ENCODE data around the gene CAPN10.

The CAPN10 gene

GRCh38 chr2:240571314-240571973, 15.1 kb upstream of the CAPN10 start:
- H3K4me2 ChIP-seq (ENCODE audit: insufficient read depth, low read length): no peak overlapping the region
- H3K9me3 ChIP-seq (ENCODE audit: insufficient read depth, low read length, severe bottlenecking): no peaks in the 10 kb centered on the region
- H3K4me1 ChIP-seq (ENCODE audit: insufficient read depth, low read length): peaks cover 37% of the 10 kb centered on the region
- TF ChIP-seq CTCF (IDR thresholded peaks at IDR 0.05; ENCODE audit: borderline replicate concordance, extremely low read depth, low read length, poor library complexity, severe bottlenecking) (no peak), EZH2 (IDR thresholded peaks at IDR 0.05; ENCODE audit: borderline replicate concordance, low read depth, low read length, severe bottlenecking) (no peak)
- no peak for DNase-seq
- H2AFZ ChIP-seq (ENCODE audit: low read depth, low read length): no peak overlapping the region
- H3K79me2 ChIP-seq (ENCODE audit: insufficient read depth, low read length): peaks cover 52% of the 10 kb centered on the region
- H4K20me1 ChIP-seq (ENCODE audit: insufficient read depth, low read length): peaks cover 59% of the 10 kb centered on the region
- H3K9ac ChIP-seq (ENCODE audit: low read depth, low read length): no peak overlapping the region
- ATAC-seq (ENCODE audit: insufficient read depth, low read depth): no peak
- H3K27me3 ChIP-seq (ENCODE audit: insufficient read depth, low read length, poor library complexity): no peaks in the 10 kb centered on the region
- H3K4me3 ChIP-seq (ENCODE audit: low read depth in 1 of 2, low read length in 2 of 2): no peak overlapping the region
- H3K27ac ChIP-seq (ENCODE audit: low read length): no peak overlapping the region
- peaks cover 59% of the 10 kb centered on the region for H3K36me3 ChIP-seq (ENCODE audit: insufficient read depth, low read length)

- H3K9ac ChIP-seq (ENCODE audit: low read depth, low read length): no peak overlapping the region
- peaks cover 68% of the 10 kb centered on the region for H4K20me1 ChIP-seq (ENCODE audit: insufficient read depth, low read length)
- peaks cover 45% of the 10 kb centered on the region for H3K79me2 ChIP-seq (ENCODE audit: insufficient read depth, low read length)
- TF ChIP-seq CTCF (IDR thresholded peaks at IDR 0.05; ENCODE audit: borderline replicate concordance, extremely low read depth, low read length, poor library complexity, severe bottlenecking) (no peak), EZH2 (IDR thresholded peaks at IDR 0.05; ENCODE audit: borderline replicate concordance, low read depth, low read length, severe bottlenecking) (no peak)
- H3K4me2 ChIP-seq (ENCODE audit: insufficient read depth, low read length): no peak overlapping the region
- no peaks in the 10 kb centered on the region for H3K27me3 ChIP-seq (ENCODE audit: insufficient read depth, low read length, poor library complexity)
- no peak overlapping the region for H3K4me3 ChIP-seq (ENCODE audit: low read depth in 1 of 2, low read length in 2 of 2)
- ATAC-seq (ENCODE audit: insufficient read depth, low read depth) (no peak), DNase-seq (no peak)
- no peak overlapping the region for H2AFZ ChIP-seq (ENCODE audit: low read depth, low read length)
- H3K4me1 ChIP-seq (ENCODE audit: insufficient read depth, low read length): peaks cover 28% of the 10 kb centered on the region
- H3K9me3 ChIP-seq (ENCODE audit: insufficient read depth, low read length, severe bottlenecking): no peaks in the 10 kb centered on the region
- H3K27ac ChIP-seq (ENCODE audit: low read length): no peak overlapping the region
- peaks cover 69% of the 10 kb centered on the region for H3K36me3 ChIP-seq (ENCODE audit: insufficient read depth, low read length)
Measured at GRCh38 chr2:240572141-240573031, 14.1 kb upstream of the CAPN10 start.

- no peaks in the 10 kb centered on the region for H3K9me3 ChIP-seq (ENCODE audit: insufficient read depth, low read length, severe bottlenecking)
- no peak overlapping the region for H3K4me2 ChIP-seq (ENCODE audit: insufficient read depth, low read length)
- no peaks in the 10 kb centered on the region for H3K27me3 ChIP-seq (ENCODE audit: insufficient read depth, low read length, poor library complexity)
- DNase-seq: no peak
- no peak overlapping the region for H3K27ac ChIP-seq (ENCODE audit: low read length)
- H3K4me3 ChIP-seq (ENCODE audit: low read depth in 1 of 2, low read length in 2 of 2): no peak overlapping the region
- no peak for ATAC-seq (ENCODE audit: insufficient read depth, low read depth)
- H3K9ac ChIP-seq (ENCODE audit: low read depth, low read length): no peak overlapping the region
- peaks cover 38% of the 10 kb centered on the region for H3K79me2 ChIP-seq (ENCODE audit: insufficient read depth, low read length)
- H3K4me1 ChIP-seq (ENCODE audit: insufficient read depth, low read length): peaks cover 22% of the 10 kb centered on the region
- peaks cover 75% of the 10 kb centered on the region for H4K20me1 ChIP-seq (ENCODE audit: insufficient read depth, low read length)
- peaks cover 76% of the 10 kb centered on the region for H3K36me3 ChIP-seq (ENCODE audit: insufficient read depth, low read length)
- H2AFZ ChIP-seq (ENCODE audit: low read depth, low read length): no peak overlapping the region
- TF ChIP-seq CTCF (IDR thresholded peaks at IDR 0.05; ENCODE audit: borderline replicate concordance, extremely low read depth, low read length, poor library complexity, severe bottlenecking) (no peak), EZH2 (IDR thresholded peaks at IDR 0.05; ENCODE audit: borderline replicate concordance, low read depth, low read length, severe bottlenecking) (no peak)
Measured at GRCh38 chr2:240573071-240573515, 13.4 kb upstream of the CAPN10 start.
